Activated CD4-positive, alpha-beta T cell treated with anti-CD3 and anti-CD28 coated beads, Interleukin-10, Interleukin-2, amounts not matched to agents 100 ng/mL and 50 ng/mL, durations not matched to agents 16 hours and 8 hours (primary cell): ENCODE measurements around the gene GPR137.
"Not testable (repeated sequence)": the region's sequence is repeated elsewhere in the genome, so short reads cannot be mapped to it uniquely, and the experiment has no call there.

Experiments
- DNase-seq: peaks from one replicate; pipeline ENCODE4 v3.0.0-alpha.2; 2020

The GPR137 gene

GRCh38 chr11:64322925-64323260, 37.2 kb downstream of the GPR137 start:
- no peak for DNase-seq

DNA sequence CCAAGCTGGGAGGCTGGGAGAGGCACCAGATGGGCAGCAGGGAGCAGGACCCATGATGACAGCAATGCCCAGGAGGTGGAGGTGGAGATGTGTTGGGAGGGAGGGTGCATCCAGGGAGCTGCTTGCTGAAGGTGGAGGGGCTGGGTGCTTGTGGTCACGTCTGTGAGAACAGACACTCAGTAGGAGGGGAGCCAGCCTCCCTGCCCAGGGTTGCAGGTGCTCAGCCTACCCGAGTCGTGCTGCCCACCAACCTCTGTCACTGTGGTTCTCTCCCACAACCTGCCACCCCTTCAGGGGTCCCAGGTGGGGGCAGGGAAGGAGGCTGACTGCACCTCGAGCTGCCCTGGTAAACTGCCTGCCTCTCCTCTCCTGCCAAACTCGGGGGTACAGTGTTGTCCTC, 37.7 kb downstream of the GPR137 start:
- no peak for DNase-seq

DNA sequence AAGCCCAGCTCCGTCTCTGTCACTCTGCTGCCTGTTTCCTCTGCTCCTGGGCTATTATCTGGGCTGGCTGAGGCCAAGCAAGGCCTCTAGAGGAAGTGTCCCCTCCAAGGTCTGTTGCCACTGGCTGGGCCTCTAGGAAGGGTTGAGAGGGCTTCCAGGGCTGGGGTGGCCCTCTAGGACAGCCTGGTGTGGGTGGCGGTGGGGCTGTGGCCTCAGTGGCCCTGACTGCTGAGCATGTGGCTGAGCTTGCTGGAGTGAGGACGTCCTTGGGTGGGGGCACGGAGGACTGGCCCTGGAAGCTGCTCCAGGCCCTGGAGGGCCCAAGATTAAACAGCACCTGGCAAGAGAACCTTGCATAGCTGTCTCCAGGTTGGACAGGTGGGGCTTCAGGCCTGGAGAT, 38.3 kb downstream of the GPR137 start:
- DNase-seq, result not testable (repeated sequence)

GRCh38 chr11:64324692-64325469, 39.2 kb downstream of the GPR137 start:
- no peak for DNase-seq

GRCh38 chr11:64327375-64327774, 41.7 kb downstream of the GPR137 start:
- DNase-seq, result no peak

- no peak for DNase-seq
These were observed 42.3 kb downstream of the GPR137 start for GRCh38 chr11:64327993-64328392.

GRCh38 chr11:64330888-64331287, 45.2 kb downstream of the GPR137 start:
- no peak for DNase-seq

DNA sequence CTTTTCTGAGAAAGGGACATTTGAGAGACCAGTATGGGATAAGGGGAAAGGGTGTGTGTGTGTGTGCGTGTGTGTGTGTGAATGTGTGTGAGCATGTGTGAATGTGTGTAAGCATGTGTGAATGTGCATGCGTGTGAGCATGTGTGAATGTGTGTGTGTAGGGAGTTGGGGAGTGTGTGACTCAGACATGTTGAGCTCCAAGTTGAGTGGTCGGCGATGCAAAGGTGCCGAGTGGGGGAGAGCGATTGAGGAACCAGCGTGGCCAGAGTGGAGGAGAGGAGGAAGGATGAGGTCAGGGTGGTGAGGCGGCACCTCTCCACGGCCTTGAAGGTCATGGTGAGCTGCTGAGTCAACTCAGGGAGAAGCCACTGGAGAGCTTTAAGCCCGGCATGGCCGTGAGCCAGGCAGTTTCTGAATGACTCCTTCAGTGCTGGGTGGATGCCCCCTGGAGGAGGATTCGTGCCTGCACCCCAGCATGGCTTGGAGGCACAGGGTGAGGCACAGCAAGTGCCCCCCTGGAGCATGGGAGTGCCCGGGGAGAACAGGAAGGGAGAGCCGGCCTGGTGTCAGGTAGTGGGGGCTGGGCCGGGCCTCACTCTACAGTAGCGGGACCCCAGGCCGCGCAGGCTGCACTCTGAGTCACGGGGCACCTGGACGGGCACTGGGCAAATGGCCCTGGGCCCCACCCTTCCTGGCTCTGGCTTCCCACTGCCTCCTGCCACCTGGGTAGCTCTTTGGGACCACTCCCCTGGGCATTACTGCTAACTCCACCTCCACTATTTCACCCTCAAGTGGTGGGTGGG, 46.1 kb downstream of the GPR137 start:
- peak; percentile 94 for DNase-seq

- DNase-seq, result no peak
These were observed 47.9 kb downstream of the GPR137 start for GRCh38 chr11:64333556-64333955.

DNA sequence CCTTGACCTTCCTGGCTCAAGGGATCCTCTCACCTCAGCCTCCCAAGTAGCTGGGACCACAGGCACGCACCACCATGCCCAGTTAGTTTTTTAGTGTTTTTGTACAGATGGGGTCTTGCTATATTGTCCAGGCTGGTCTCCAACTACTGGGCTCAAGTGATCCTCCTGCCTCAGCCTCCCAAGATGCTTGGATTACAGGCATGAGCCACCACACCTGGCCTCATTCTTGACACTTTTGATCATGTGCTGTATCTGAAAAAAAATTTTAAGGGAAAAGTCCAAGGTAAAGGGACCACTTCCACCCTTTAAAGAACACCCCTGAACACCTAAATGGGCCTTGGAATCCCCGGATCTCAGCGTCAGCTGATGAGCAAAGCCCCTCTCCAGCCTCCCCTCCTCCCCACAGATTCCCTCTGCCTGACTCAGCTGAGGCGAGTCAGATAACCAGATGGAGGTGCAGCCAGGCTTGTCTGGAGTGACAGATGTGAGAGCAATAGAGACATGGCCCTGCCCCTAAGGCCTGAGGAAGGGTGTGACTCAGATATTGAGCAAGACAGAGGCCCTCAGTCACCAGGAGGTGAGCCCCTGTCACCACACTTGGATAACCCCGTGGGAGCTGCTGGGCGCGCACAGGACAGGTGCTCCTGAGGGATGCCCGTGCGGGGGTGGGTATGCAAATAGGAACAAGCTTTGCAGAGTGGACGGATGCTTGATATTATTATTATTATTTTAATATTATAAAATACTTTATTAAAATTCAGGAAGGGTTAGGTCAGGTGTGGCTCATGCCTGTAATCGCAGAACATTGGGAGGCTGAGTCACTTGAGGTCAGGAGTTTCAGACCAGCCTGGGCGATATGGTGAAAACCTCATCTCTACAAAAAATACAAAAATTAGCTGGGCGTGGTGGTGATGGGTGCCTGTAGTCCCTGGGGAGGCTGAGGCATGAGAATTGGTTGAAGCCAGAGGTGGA, 49.4 kb downstream of the GPR137 start:
- DNase-seq, result peak; percentile 80

DNA sequence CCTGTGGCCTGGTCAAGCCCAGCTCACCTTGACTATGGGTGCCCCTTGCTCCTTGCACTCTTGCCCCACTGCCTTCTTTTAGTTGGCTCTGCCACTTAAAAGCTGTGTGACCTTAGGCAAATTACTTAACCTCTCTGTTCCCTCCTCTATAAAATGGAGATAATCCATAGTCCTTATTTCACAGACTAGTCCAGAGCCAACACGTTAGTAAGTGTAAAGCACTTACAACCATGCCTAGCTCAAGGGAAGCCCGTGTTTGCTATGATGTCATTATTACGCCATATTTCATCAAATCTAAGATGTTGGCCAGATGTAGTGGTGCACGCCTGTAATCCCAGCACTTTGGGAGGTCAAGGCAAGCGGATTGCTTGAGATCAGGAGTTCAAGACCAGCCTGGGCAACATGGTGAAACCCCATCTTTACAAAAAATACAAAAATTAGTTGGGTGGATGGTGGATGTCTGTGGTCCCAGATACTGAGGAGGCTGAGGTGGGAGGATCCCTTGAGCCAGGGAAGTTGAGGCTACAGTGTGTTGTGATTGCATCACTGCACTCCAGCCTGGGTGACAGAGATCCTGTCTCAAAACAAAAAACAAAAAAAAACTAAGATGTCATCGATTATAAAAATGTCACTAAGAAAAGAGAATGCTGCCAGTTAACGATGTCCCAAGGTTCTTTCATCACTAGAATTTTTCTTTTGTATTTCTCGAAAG, 52.0 kb downstream of the GPR137 start:
- no peak for DNase-seq

GRCh38 chr11:64338716-64339115, 53.1 kb downstream of the GPR137 start:
- DNase-seq, result no peak
